Cardiac septum (tissue), 1 donor: Measurements from ENCODE around the gene CLDN1. TPM values are rescaled to one million over a fixed set of nuclear protein-coding genes. Genes with fewer than 3 reads are reported as not detected.

ENCODE experiments used
- DNase-seq: peaks from one replicate; pipeline ENCODE4 v3.0.0-alpha.2; 2020; ENCODE audit warnings: low spot score
- intact Hi-C: fragments of 100-400 bp; cut with DNase I; formaldehyde crosslinking; loops from one replicate; pipeline ENCODE4 v1.14.0; 2022
- total RNA-seq: library from RNA; stranded (reverse); fragmentation: NEBNext Ultra II Directional; extraction: Animal tissue kit (Norgen Biotek cat#: 25700); gene quantifications from one replicate; pipeline ENCODE4 v1.2.1, GENCODE V29; 2021
- donor health status: DM: no; HTN: no; CAD: no.

Gene CLDN1
- total RNA-seq, 1 donor from 2014 or later: 0.57 TPM

DNA sequence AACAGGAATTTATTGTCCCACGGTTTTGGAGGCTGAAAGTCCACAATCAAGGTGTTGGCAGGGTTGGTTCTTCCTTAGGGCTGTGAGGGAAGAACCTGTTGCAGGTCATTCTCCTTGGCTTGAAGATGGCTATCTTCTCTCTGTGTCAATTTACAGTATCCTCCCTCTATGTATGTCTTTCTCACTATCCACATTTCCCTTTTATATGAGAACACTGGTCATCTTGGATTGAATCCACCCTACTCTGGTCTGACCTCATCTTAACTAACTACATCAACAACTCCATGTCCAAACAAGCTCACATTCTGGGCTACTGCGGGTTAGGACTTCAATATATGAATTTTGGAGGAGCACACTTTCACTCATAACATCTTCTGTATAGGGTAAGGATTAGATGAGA lies 61.9 kb downstream of the CLDN1 start:
- DNase-seq: no peak
- intact Hi-C loops: no loop called here

DNA sequence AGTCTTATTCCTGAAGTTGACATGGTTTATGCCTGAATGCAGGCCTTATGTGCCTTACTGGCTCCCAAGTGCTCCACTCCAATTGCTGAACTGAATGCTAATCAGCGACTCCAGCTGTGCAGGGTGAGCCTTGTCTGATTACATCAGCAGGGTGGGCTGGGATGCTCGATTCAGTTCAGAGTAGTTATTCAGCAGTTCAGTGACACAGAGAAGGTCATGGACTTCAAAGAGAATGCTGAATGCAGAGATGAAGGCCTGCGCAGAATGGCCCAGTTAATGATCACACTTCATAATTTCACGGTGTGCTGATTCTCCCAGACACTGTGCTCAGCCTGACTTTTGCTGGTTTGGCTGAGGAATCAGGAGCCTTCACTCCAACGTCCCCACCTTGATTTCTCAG lies 63.6 kb downstream of the CLDN1 start:
- DNase-seq: no peak
- intact Hi-C loops: no loop called here

Other genes with a start within 250 kb of the CLDN1 start
- gene P3H2, start 201.5 kb downstream of the CLDN1 start, total RNA-seq: 17.7 TPM
- gene CLDN16, start 65.7 kb upstream of the CLDN1 start, total RNA-seq: not detected
- gene TMEM207, start 127.5 kb upstream of the CLDN1 start, total RNA-seq: not detected
- gene IL1RAP, start 191.6 kb upstream of the CLDN1 start, total RNA-seq: 20.4 TPM